Left forelimb (tissue), 1 donor: ENCODE data around the gene MCRIP2.
A peak's percentile ranks its signal among the peaks of the same experiment; 100 is the strongest.

ENCODE experiments used
- DNase-seq: peaks from one replicate; pipeline ENCODE4 v3.0.0-alpha.2; 2018; ENCODE audit warnings: low spot score

The MCRIP2 gene

DNA sequence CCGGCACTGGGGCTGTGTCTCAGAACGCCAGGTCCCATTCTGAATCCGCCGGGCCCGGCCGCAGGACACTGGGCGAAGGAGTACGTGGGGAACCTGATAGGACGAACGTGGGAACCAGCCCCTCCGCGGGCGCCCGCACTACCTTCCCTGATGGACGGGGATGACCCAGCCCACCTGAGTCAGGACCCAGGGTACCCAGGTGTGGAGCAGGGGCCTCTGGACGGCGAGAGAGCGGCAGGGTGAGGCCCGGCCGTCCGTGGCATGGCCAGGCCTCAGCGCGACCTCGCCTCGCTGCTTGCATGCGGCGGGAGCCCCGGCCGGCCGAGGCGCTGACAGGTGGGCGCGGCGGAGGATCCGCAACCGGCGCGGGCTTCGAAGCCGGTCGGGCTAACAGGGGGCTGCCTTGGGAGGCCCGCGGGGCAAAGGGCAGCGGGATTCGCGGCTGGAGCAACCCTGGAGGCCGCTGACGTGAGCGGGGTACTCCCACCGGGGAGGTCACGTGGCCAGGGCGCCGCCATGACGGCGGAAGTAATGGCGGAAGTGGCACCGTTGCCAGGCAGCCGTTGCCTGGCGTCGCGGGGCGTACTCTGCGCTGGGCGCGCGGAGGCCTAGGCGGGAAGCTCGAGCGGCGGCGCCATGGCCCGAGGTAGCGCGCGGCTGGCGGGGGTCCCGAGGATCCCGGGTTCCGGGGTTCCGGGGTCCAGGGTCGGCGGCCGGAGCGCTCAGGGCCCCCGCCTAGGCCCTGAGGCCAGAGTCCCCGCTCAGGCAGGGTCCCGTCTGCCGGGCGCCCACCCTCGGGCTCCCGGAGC, 7.4 kb downstream of the MCRIP2 start, which contains the start of gene WDR90:
Gene WDR90 (plus strand): TSS at position 585 of the 809 bp plus-strand sequence. CDS start 52 bp downstream, at position 637.
- DNase-seq: peak; percentile 95

DNA sequence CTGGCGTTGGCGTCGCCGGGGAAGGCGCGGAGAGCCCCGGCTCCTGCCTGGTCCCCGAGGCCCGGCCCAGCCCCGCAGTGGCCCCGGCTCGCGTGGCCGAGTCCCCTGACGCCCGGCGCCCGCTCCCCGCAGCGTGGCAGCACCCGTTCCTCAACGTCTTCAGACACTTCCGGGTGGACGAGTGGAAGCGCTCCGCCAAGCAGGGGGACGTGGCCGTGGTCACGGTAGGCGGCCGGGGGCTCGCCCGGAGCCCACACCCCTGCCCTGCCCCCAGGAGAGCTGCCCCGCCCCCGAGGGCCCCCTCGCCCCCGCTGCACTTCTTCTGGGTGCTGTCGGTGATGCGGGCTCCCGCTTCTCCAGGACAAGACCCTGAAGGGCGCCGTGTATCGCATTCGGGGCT, 8.0 kb downstream of the MCRIP2 start:
- no peak for DNase-seq

DNA sequence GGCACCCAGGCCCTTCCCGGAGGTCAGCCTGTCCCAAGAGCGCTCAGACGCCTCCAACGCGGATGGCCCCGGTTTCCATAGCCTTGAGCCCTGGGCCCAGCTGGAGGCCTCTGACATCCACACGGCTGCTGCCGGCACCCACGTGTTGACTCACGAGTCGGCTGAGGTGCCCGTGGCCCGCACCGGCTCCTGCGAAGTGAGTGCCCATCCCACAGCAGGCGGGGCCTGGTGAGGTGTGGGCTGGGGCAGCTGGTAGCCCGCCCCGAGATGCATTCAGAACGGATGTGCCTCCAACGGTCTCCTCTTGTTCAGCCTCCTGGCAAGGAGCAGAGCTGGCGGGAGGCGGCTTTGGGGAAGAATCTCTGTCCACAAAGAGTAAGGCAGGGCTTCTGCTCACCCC, 10.2 kb downstream of the MCRIP2 start:
- no peak for DNase-seq

DNA sequence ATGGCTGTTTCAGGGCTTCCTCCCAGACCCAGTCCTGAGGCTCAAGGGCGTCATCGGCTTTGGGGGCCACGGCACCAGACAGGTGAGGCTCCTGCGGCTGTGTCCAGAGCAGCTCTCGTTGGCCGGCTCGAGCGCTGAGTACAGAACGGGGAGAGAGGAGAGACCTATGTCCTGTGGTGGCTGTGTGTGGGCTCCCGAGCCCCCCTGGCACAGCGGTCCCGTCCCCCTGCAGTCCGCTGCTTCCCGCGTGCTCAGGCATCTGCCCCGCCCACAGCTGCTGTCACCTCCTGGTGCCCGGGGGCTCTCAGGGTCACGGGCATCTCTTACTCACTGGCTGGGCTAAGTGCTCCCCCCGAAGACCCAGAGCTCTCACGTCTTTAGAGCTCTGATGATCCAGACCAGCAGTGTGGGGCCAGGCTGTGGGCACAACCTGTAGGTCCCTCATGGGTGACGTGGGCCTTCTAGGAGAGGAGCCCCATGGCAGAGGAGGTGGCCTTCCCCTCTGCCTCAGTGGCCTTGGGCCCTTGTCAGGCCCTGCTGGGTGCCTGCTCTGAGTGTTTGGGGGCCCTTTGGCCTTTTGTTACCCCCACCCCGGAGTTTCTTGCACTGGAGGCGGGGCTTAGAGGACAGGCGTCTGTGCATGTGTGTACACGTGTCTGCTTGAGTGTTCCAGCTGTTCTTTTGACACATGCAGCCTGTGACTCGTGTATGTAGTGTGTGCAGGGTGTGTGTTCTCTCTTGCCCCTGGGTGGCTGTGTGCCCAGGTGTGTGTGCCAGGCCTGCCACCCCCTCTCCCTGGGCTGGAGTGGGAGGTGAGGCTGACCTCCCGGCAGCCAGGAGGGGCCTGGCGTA, 11.1 kb downstream of the MCRIP2 start:
- no peak for DNase-seq

DNA sequence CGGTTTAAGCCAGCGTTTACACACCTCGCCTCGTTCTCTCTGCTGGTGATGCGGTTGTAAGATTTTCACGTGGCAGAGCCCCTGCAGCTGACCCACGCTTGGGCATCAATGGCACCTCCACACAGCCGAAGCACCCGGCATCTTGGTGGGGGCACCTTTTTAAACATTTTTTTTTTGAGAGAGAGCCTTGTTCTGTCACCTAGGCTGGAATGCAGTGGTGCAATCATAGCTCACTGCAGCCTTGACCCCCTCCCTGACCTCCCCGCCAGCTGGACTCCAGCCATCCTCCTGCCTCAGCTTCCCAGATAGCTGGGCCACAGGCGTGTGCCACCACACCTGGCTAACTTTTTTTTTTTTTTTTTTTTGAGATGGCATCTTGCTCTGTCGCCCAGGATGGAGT, 12.4 kb downstream of the MCRIP2 start:
- DNase-seq: no peak

DNA sequence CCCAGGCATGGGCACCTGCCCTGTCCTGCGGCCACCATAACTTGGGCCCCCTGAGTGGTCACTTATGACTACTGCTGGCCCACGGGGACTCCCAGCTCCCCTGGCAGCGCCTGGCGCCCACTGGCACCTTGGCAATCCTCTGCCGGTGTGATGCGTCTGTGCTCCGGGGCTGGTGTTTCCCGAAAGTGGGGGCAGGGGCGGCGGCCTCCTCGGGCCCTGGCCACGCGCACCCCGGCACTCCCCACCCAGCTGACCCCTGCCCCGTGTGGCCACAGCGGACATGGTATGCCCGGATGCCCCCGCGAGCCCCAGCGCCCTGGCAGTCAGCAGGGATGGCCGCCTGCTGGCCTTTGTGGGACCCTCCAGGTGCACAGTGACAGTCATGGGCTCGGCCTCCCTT, 15.9 kb downstream of the MCRIP2 start:
- no peak for DNase-seq

DNA sequence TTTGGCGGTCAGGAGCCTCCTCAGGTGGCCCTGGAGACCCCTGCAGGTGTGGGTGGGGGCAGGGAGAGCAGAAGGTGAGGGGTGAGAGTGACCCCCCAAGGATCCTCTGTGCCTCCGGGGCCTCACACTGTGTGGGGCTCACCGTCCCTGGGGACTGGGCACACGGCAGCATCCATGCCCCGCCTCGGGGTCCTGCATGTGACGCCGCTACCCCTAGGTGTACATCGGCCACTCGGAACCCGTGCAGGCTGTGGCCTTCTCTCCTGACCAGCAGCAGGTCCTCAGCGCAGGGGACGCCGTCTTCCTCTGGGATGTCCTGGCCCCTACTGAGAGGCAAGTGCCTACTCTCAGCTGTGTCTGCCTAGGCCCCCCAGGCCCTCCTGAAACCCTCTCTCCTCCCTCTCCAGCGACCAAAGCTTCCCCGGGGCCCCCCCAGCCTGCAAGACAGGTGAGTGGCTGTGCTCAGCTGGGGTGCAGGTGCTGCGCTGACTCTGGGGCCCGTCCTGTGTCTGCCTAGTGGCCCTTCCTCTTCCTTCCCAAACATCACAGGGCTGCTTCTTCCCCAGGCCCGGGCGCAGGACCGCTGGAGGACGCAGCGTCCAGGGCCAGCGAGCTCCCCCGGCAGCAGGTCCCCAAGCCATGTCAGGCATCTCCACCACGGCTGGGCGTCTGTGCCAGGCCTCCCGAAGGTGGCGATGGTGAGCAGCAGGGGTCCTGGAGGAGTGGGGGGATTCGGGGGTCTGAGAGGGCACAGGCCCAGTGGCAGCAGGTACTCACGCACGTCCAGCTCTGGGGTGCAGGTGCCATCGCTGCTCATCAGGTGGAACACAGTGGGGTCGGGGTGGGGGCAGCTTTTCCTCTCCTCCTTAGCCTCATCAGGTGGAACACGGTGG, 17.3 kb downstream of the MCRIP2 start:
- DNase-seq: no peak

DNA sequence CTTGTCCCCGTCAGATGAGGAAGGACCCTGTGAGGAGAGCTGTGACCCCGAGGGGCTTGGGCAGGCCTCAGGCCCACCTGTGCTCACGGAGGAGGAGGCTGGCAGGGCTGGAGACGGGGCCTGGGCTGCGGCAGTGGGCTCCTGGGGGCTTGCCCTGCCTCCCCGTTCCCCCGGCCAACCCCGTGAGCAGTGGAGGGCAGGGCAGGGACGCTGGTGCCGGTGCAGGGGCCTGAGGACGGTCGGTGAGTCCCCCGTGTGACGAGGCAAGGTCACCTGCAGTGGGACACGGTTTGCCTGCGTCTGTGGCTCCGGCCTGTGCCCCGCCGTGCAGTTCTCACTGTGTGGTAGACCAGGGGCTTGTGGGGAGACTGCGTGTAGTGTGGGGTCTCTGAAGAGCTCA, 18.0 kb downstream of the MCRIP2 start:
- no peak for DNase-seq

DNA sequence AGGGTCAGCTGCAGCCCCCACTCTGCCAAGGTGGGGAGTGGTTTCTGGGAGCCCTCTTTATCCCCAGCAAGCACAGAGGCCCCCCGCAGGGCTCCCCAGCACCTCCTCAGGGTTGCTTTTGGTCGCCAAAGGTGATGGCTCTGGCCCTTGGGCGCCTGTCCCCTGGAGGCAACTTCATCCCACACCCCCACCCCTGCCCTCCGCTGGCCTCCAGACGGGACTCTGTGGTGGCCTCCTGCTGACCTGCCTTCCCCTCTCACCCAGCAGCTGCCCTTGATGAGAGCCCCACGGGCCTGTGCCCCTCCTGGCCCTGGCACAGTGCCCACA, 18.5 kb downstream of the MCRIP2 start:
- DNase-seq: no peak

DNA sequence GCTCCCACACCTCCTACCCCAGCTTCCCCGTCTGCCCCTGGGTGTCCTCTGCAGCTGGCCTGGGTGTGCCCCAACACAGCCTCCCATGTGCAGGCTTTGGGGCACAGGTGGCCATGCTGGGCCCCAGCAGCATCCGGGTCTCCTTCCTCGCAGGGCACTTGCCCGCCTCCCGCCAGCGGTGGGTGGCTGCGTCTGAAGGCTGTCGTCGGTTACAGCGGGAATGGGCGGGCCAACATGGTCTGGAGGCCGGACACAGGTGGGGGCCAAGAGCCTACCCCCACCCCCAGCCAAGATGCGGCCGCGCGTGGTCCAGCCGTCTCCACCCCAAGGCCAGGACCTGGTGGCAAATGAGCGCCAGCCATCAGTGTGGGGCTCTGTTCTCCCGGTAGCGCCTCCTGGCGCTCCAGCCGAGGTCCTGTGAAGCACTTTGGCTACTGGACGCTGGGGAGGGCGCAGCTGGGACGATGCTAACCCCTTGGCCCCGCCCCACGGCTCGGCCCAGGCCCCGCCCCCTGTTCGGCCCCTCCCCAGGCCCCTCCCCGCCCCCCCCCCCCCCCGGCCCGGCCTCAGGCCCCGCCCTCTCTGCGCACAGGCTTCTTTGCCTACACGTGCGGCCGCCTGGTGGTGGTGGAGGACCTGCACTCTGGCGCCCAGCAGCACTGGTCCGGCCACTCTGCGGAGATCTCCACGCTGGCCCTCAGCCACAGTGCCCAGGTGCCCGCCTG, 19.0 kb downstream of the MCRIP2 start:
- DNase-seq: peak; percentile 85

DNA sequence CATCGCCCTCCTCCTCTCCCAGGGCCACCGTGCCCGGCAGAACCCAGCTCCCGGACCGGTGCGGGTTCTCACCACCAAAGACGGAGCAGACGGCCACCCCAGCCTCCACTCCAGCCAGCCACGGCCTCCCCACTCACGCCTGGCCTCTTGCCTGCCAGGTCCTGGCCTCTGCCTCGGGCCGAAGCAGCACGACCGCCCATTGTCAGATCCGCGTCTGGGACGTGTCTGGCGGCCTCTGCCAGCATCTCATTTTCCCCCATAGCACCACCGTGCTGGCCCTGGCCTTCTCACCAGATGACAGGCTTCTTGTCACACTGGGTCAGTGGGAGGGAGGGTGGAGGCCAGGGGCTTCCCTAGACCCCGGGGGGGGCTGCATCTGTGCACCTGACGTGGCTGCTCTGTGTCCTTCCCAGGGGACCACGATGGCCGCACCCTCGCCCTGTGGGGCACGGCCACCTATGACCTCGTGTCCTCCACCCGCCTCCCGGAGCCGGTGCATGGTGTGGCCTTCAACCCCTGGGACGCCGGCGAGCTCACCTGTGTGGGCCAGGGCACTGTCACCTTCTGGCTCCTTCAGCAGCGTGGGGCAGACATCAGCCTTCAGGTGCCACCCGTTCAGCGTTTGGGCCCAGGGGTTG, 19.7 kb downstream of the MCRIP2 start:
- no peak for DNase-seq

DNA sequence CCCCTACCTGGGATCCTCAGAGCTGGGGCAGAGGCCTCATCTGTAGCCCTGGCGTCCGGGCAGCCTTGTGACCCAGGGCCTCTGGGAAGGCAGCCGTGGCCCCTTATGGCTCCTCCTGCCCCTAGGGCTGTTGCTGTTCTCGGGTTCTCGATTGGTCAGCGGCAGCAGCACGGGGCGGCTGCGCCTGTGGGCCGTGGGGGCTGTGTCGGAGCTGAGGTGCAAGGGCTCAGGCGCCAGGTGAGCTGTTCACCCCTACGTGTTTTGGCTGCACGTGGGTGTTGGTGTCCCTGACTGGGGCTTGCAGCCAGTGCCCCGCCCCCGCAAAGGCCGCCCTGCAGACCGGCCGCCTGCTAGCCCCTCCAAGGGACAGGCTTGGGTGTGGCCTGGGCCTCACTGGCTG, 20.5 kb downstream of the MCRIP2 start:
- DNase-seq: no peak

DNA sequence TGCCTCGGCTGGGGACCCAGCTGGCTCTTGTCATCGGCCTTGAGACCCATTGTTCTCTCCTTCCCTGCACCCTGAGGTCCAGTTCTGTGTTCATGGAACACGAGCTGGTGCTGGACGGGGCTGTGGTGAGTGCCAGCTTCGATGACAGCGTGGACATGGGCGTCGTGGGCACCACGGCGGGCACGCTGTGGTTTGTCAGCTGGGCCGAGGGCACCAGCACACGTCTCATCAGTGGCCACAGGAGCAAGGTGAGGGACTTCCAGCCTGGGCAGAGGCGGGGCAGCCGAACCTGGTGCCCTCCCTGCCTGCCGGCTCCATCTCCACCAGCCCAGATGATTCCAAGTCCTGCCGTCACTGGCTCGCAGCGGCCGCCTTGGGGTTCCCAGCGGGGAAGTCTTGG, 21.0 kb downstream of the MCRIP2 start:
- no peak for DNase-seq

DNA sequence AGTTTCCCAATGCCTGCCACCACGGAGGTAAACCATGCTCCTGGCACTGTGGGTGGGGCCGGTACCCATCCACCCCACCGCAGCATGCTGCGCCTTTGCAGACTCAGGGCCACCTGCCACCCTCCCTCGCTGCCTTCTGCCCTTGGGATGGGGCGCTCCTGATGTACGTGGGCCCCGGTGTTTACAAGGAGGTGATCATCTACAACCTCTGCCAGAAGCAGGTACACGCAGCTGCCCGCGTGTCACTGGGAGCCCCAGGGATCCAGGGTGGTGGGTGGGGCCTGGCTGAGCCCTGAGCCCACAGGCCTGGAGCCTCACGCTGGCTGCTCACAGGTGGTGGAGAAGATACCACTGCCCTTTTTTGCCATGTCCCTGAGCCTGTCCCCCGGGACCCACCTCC, 24.9 kb downstream of the MCRIP2 start:
- no peak for DNase-seq

DNA sequence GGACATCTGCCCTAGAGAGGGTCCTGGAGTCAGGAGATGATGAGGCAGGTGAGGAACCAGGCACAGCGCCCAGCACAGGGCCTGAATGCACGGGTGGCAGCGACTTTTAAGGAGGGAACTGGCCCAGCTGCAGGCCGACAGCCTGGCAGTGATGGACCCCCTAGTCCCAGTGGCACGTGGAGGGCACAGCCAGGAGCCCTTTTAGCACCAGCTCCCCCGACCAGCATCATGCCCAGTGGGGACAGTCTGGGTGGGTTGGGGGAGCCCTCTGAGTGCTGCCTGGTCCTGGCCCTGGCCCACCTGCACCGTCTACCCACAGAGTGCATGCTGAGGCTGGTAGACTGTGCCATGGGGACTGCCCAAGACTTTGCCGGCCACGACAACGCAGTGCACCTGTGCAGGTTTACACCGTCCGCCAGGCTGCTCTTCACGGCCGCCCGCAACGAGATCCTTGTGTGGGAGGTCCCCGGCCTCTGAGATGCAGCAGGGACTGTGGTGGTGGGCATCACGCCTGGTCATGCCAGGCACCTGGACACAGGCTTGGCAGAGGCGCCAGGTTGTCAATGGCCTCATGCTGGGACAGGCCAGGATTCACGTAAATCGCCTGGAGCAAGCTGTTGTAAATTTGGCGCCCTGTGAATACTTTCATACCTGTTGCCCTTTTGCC, 25.6 kb downstream of the MCRIP2 start:
- no peak for DNase-seq

DNA sequence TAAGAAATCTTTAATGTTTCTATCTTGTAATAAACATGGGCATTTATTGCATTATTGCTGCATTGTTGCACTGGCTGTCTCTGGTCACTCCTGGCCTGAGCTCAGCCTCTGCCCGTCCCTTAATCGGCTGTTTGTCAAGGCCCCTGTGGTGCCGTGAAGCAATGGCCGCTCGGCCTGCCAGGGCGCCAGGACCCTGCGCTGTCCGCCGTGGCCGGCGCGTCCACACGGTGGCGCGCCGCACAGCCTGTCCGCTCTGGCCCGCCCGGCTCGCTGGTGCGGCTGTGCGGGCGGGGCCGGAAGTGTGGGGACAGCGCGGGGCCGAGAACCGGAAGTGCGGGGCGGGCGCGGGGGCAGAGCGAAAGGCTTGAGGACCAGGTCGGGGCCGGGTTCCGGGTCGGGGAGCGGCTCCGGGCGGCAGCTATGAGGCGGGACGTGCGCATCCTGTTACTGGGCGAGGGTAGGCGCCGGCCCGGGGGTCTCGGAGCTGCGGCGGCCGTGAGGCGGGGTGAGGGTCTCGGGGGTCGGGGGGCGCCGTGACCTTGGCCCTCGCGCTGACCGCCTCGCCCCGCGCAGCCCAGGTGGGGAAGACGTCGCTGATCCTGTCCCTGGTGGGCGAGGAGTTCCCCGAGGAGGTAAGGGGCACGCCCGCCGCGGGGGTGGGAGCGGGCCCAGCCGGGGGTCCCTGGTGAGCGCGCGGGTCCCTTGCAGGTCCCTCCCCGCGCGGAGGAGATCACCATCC, 26.3 kb downstream of the MCRIP2 start, which contains the start of gene RHOT2:
Gene RHOT2 (plus strand): TSS at position 353 of the 739 bp plus-strand sequence. CDS start 68 bp downstream, at position 421.
- DNase-seq: peak; percentile 95

DNA sequence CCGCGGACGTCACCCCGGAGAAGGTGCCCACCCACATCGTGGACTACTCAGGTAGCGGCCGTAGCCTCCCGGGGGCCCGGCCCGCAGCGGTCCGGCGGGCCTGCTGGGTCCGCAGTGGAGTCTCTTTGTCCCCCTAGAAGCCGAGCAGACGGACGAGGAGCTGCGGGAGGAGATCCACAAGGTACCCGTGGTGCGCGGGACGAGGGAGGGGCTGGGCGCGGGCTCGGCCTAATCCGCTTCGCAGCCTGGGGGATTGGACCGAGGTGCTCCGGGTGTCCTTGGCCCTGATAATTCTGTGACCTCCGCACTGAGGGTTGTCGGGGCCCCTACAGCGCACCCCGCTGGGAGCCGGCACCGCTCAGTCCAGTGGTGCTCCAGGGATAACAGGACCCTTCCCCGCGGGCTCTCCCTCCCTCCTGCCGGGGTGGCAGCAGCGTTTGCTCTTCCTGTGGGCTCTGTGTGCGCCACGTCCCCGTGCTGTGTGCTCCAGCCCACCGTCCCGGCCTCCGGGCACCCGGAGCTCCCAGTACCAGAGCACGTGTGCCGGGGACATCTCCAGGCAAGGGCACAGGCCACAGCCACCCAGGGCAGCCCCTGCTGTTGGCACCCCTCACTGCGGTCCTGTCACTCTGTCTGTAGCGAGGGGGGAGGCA, 27.0 kb downstream of the MCRIP2 start:
- DNase-seq: no peak

DNA sequence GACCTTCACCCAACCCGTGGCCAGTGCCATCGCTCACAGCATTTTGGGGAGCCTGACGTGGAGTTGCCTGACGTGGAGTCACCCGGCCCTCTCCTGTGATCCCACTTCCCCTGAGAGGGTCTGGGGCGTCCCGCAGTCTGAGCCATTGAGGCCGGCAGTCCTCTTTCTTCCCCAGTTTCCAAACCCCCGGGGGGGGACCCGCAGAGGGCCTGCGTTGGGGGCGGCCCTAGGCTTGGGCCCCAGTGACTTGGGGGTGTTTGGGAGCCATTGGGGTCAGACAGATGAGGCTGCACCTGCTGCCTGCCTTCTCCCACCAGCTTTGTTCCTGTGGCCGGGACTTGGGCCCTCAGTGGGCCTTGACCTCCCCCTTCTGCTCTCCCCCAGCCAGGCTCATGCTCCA, 28.0 kb downstream of the MCRIP2 start:
- no peak for DNase-seq
